ENCODE data around the gene TRIO. TPM values are rescaled to one million over a fixed set of nuclear protein-coding genes. Genes with fewer than 3 reads are reported as not detected.

Gene TRIO
- total and polyA plus RNA-seq, 2 of the 8 experiments (the other 6 are each of a cell fraction or from before 2014, with no cell fraction given), result 35.1 to 69.1 TPM

DNA sequence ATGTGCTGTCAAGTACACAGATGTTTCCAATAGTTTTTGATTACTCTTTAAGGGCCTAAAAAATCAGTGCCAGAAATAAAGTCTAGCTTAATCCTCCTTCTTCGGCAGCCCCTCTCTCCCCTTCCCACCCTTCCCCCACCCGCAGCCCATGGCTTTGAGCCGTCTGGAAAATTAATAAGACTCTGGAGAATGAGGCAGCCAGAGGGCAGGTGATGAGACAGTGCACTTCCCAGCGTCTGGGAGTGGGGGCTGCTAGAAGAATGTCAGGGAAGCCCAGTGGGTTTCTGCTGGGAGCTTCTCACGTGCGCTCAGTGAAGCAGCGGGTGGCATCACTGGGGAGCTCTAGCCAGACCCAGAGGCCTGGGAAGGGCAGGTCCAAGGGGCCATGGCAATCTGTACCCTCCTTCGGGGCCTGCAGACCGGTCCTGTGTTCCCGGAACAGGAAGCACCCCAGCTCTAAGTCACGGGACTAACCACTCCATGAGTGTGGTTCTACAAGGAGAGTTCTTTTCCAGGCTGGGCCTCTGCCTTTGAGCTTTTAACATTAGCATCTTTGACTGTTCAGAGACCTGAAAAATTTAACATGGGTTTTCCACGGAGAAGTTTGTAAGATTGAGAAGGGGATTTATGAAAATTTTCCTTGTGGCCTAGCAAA lies 273.6 kb downstream of the TRIO start:
- DNase-seq (ENCODE audit: low read depth in 1 of 2, low spot score in 2 of 2), result no peak
- Histone ChIP-seq H3K23ac (ENCODE audit: insufficient read length) (no peak overlapping the region), H4K5ac (ENCODE audit: insufficient read length, low read depth, low read length) (no peak overlapping the region), H3K4me3 (ENCODE audit: extremely low read depth in 1 of 4, insufficient read depth in 2 of 4, low read depth in 3 of 4, low read length in 4 of 4) (no peak overlapping the region), H2BK20ac (ENCODE audit: low read length) (no peak overlapping the region), H3K18ac (ENCODE audit: extremely low read depth, low read length) (no peak overlapping the region), H4K8ac (ENCODE audit: extremely low read depth, insufficient read depth, low read length) (no peak overlapping the region), H3K56ac (replicated peaks; ENCODE audit: insufficient read length, low read depth, low read length) (no peak overlapping the region), H3K23me2 (ENCODE audit: low read depth, low read length) (no peaks in the 10 kb centered on the region; the same call in 1 of the 2 replicates), H3K79me2 (ENCODE audit: control insufficient read depth in 1 of 2, insufficient read depth in 2 of 2, low read length in 2 of 2) (no peaks in the 10 kb centered on the region), H3K27me3 (replicated peaks in 1 of 4; ENCODE audit: control insufficient read depth in 3 of 4, extremely low read depth in 1 of 4, insufficient read depth in 3 of 4, low read length in 3 of 4) (no peaks in the 10 kb centered on the region), H3K27ac (ENCODE audit: low read depth, low read length) (no peak overlapping the region), H3K14ac (ENCODE audit: insufficient read length) (no peak overlapping the region), H4K91ac (replicated peaks; ENCODE audit: insufficient read length, low read length) (no peak overlapping the region), H2BK15ac (ENCODE audit: low read length) (no peak overlapping the region), H3K79me1 (ENCODE audit: low read depth, low read length) (peaks cover 2% of the 10 kb centered on the region; the same call in 1 of the 2 replicates), H3K4me2 (ENCODE audit: insufficient read depth in 1 of 2, low read depth in 2 of 2, low read length in 2 of 2) (no peak overlapping the region), H3K4me1 (replicated peaks in 1 of 4; ENCODE audit: control insufficient read depth in 3 of 4, insufficient read depth in 4 of 4, low read length in 3 of 4) (peaks cover 4 to 15% (median 11%) of the 10 kb centered on the region in 4 experiments), H3K9me3 (ENCODE audit: insufficient read depth in 2 of 2, low read depth in 1 of 2, low read length in 1 of 2) (no peaks in the 10 kb centered on the region), H3K9ac (replicated peaks in 1 of 4; ENCODE audit: extremely low read depth in 1 of 4, low read depth in 3 of 4, low read length in 3 of 4) (no peak overlapping the region), H2BK120ac (replicated peaks; ENCODE audit: low read depth, low read length) (no peak overlapping the region), H2AFZ (ENCODE audit: low read length) (no peak overlapping the region), H3K36me3 (ENCODE audit: control insufficient read depth in 2 of 4, insufficient read depth in 4 of 4, low read length in 3 of 4) (peaks cover 5 to 24% (median 9%) of the 10 kb centered on the region in 4 experiments; a peak in 7 of 8 replicates), H2AK5ac (ENCODE audit: low read depth, low read length) (no peak overlapping the region), H4K20me1 (replicated peaks in 1 of 2; ENCODE audit: control insufficient read depth in 1 of 2, insufficient read depth in 2 of 2, low read length in 2 of 2) (peaks cover 0 to 1% of the 10 kb centered on the region in 2 experiments), H3K4ac (replicated peaks; ENCODE audit: insufficient read length, low read depth, low read length) (no peak overlapping the region), H2BK5ac (ENCODE audit: low read depth, low read length) (no peak overlapping the region), H2BK12ac (ENCODE audit: low read depth, low read length) (no peak overlapping the region)
- POLR2A ChIA-PET (ENCODE audit: partially characterized antibody), result no interaction called here
- CTCF ChIA-PET (ENCODE audit: partially characterized antibody), result interaction anchor here (0.8 to 3.2 kb wide), 12 partner anchors 9 to 232 kb away, joined by 3 to 11 read pairs (median 6); no protein-coding TSS in a partner anchor
- TF ChIP-seq RAD21 (IDR thresholded peaks at IDR 0.05 in 1 of 2, conservative IDR thresholded peaks at IDR 0.05 in 1 of 2; ENCODE audit: low read depth in 2 of 2, low read length in 2 of 2) (no peak), YY1 (IDR thresholded peaks at IDR 0.05; ENCODE audit: low read depth, low read length) (no peak), TAF1 (IDR thresholded peaks at IDR 0.05; ENCODE audit: low read depth, low read length) (no peak), BACH1 (IDR thresholded peaks at IDR 0.05; ENCODE audit: low read length) (no peak), FOSL1 (IDR thresholded peaks at IDR 0.05; ENCODE audit: insufficient read depth, low read depth, low read length) (no peak), SUZ12 (IDR thresholded peaks at IDR 0.05; ENCODE audit: low read length) (no peak), ATF2 (IDR thresholded peaks at IDR 0.05; ENCODE audit: low read length) (no peak), SAP30 (IDR thresholded peaks at IDR 0.05; ENCODE audit: insufficient read depth, insufficient replicate concordance, low read length) (no peak), CREB1 (IDR thresholded peaks at IDR 0.05) (no peak), ZNF274 (IDR thresholded peaks at IDR 0.05; ENCODE audit: borderline replicate concordance, extremely low read depth, low read length) (no peak), CBX8 (IDR thresholded peaks at IDR 0.05; ENCODE audit: borderline replicate concordance, low read depth, low read length) (no peak)
- WGBS, 2 experiments (ENCODE audit: extremely low coverage in 1 of 2, insufficient coverage in 1 of 2, insufficient read length in 1 of 2, insufficient replicate concordance in 2 of 2, low coverage in 1 of 2, low lambda C conversion rate in 2 of 2, missing lambda C conversion rate in 1 of 2), result 86% methylated on average over 11 of the region's 12 CpGs; no CpG with 5 or more reads in 1 of the 2 experiments
- no peak for FAIRE-seq
